Stomach (tissue), 9 donors: ENCODE measurements around the gene ESR1. TPM values are rescaled to one million over a fixed set of nuclear protein-coding genes. Genes with fewer than 3 reads are reported as not detected.

Source experiments
- DNase-seq, 2 donors: peaks; one replicate each; pipeline versions ENCODE4 v3.0.0 to v3.0.0-alpha.2; 2013 to 2019
- H3K27ac ChIP-seq, 5 donors: fragments of 200-600 bp in 4 of 5; sonication (generic) in 4 of 5; one replicate each; pipeline ENCODE4 v1.5.1; 2013 to 2019; ENCODE audit warnings: mild to moderate bottlenecking in 1 of 5, moderate library complexity in 1 of 5
- H3K27me3 ChIP-seq, 3 donors: fragments of 200-600 bp; sonication (generic); one replicate each; pipeline ENCODE4 v1.5.1; 2017 to 2019; ENCODE audit warnings: mixed run types in 1 of 3
- H3K36me3 ChIP-seq, 4 donors: fragments of 200-600 bp; sonication (generic); 1 replicate in 3 of 4; 2 replicates in 1 of 4; pipeline ENCODE4 v1.5.1; 2016 to 2019
- H3K4me1 ChIP-seq, 4 donors: fragments of 200-600 bp; sonication (generic); one replicate each; pipeline ENCODE4 v1.5.1; 2016 to 2019
- H3K4me3 ChIP-seq, 4 donors: fragments of 200-600 bp; sonication (generic) in 3 of 4; one replicate each; pipeline ENCODE4 v1.5.1; 2016 to 2019; ENCODE audit warnings: mild to moderate bottlenecking in 1 of 4
- H3K9me3 ChIP-seq, 4 donors: fragments of 200-600 bp; sonication (generic); one replicate each; pipeline ENCODE4 v1.5.1; 2016 to 2019
- CTCF ChIP-seq, 7 experiments: fragments of 450-650 bp in 4 of 7; fragments of 200-600 bp in 3 of 7; sonication (generic) in 3 of 7; IDR thresholded peaks; one replicate each; pipeline ENCODE4 v1.5.1; 2016 to 2019; ENCODE audit warnings: antibody characterized with exemption in 7 of 7, control low read depth in 2 of 7, mild to moderate bottlenecking in 1 of 7
- EP300 ChIP-seq: sonication (generic); formaldehyde crosslinking; IDR thresholded peaks from one replicate; pipeline ENCODE4 v1.6.1; 2017; ENCODE audit warnings: antibody characterized with exemption
- POLR2A ChIP-seq, 4 donors: fragments of 450-650 bp; IDR thresholded peaks; one replicate each; pipeline ENCODE4 v1.6.1; 2016; ENCODE audit warnings: antibody characterized with exemption in 4 of 4, control low read depth in 2 of 4, mild to moderate bottlenecking in 1 of 4, moderate library complexity in 1 of 4
- POLR2AphosphoS5 ChIP-seq, 3 donors: sonication (generic); formaldehyde crosslinking; IDR thresholded peaks; one replicate each; pipeline ENCODE4 v1.6.1; 2016; ENCODE audit warnings: antibody characterized with exemption in 3 of 3
- WGBS, 5 donors: extraction: QIAGEN DNeasy Blood & Tissue Kit in 3 of 5; methylation state at CpG; one replicate each; pipeline versions ENCODE4 v1.1.5 to v1.1.7; 2013 to 2018; 5-methylcytosine and 5-hydroxymethylcytosine counted together
- intact Hi-C: fragments of 100-400 bp; cut with DNase I; formaldehyde crosslinking; loops from one replicate; pipeline ENCODE4 v1.15.1; 2023; ENCODE audit warnings: low total_unique reads
- polyA plus RNA-seq, 3 donors: library from polyadenylated mRNA; stranded (reverse); fragments of 200-250 nt; gene quantifications; one replicate each; pipeline ENCODE4 v1.2.3, GENCODE V29; 2013
- total RNA-seq, 5 donors: library from RNA; depleted of rRNA; stranded (reverse); fragments of >200 nt; gene quantifications; one replicate each; pipeline versions ENCODE4 v1.1.0 to v1.2.3, GENCODE V29; 2014 to 2016
- donor health status: healthy with polysubstance abuse.
- donor health status: Bipolar disorder and iron deficiency.
- donor health status: healthy.

The ESR1 gene
- total and polyA plus RNA-seq, 8 donors = 0.05 to 2.0 (median 1.8) TPM; not detected in 3

GRCh38 chr6:152112491-152113261 lies 305.2 kb downstream of the ESR1 start:
- 68 to 79% (median 74%) methylated on average over 13 to 15 of the region's 15 CpGs for WGBS, 5 donors
- Histone ChIP-seq H3K9me3 (no peaks in the 10 kb centered on the region), H3K27ac (peak overlapping the region in 1 of 5 donors; percentile 26), H3K4me3 (no peak overlapping the region), H3K36me3 (no peaks in the 10 kb centered on the region), H3K4me1 (peaks cover 0 to 24% (median 11%) of the 10 kb centered on the region in 4 donors), H3K27me3 (no peaks in the 10 kb centered on the region)
- TF ChIP-seq EP300 = no peak
- TF ChIP-seq CTCF (IDR thresholded peaks at IDR 0.05) = no peak
- no peak for TF ChIP-seq POLR2A (IDR thresholded peaks at IDR 0.05)
- TF ChIP-seq POLR2AphosphoS5 (IDR thresholded peaks at IDR 0.05) = no peak
- DNase-seq = peak; percentile 49 to 50
- intact Hi-C loops = no loop called here

- Histone ChIP-seq H3K9me3 (no peaks in the 10 kb centered on the region), H3K27me3 (no peaks in the 10 kb centered on the region), H3K4me3 (no peak overlapping the region), H3K36me3 (peaks cover 17 to 32% (median 30%) of the 10 kb centered on the region in 4 donors), H3K4me1 (peaks cover 0 to 11% (median 3%) of the 10 kb centered on the region in 4 donors), H3K27ac (peak overlapping the region in 2 of 5 donors; percentile 21 to 62)
- intact Hi-C loops = no loop called here
- peak in 1 of 2 donors; percentile 32 for DNase-seq
- no peak for TF ChIP-seq EP300
- TF ChIP-seq POLR2A (IDR thresholded peaks at IDR 0.05) = no peak
- no peak for TF ChIP-seq POLR2AphosphoS5 (IDR thresholded peaks at IDR 0.05)
- no peak for TF ChIP-seq CTCF (IDR thresholded peaks at IDR 0.05)
- 57 to 75% (median 70%) methylated on average over 9 of the region's 9 CpGs for WGBS, 5 donors
Observed at GRCh38 chr6:152117156-152118133, 310.0 kb downstream of the ESR1 start.

- H3K27ac ChIP-seq = no peak overlapping the region
- peaks cover 18 to 38% (median 34%) of the 10 kb centered on the region in 4 donors for H3K36me3 ChIP-seq
- no peaks in the 10 kb centered on the region for H3K9me3 ChIP-seq
- peaks cover 0 to 11% (median 3%) of the 10 kb centered on the region in 4 donors for H3K4me1 ChIP-seq
- DNase-seq = no peak
- TF ChIP-seq POLR2A (IDR thresholded peaks at IDR 0.05) = no peak
- TF ChIP-seq POLR2AphosphoS5 (IDR thresholded peaks at IDR 0.05) = no peak
- TF ChIP-seq EP300 = no peak
- TF ChIP-seq CTCF (IDR thresholded peaks at IDR 0.05) = no peak
- intact Hi-C loops = no loop called here
- H3K27me3 ChIP-seq = no peaks in the 10 kb centered on the region
- H3K4me3 ChIP-seq = no peak overlapping the region
- WGBS, 5 donors = 94 to 100% (median 97%) methylated on average over 3 of the region's 3 CpGs
Observed at GRCh38 chr6:152118224-152118623, 310.7 kb downstream of the ESR1 start.

- no peak for DNase-seq
- 88 to 94% (median 90%) methylated on average over 5 of the region's 5 CpGs for WGBS, 5 donors
- Histone ChIP-seq H3K27me3 (no peaks in the 10 kb centered on the region), H3K4me3 (no peak overlapping the region), H3K27ac (no peak overlapping the region), H3K9me3 (no peaks in the 10 kb centered on the region), H3K4me1 (peaks cover 0 to 11% (median 3%) of the 10 kb centered on the region in 4 donors), H3K36me3 (peaks cover 18 to 43% (median 34%) of the 10 kb centered on the region in 4 donors)
- intact Hi-C loops = no loop called here
- TF ChIP-seq POLR2AphosphoS5 (IDR thresholded peaks at IDR 0.05) (no peak), CTCF (IDR thresholded peaks at IDR 0.05) (no peak), EP300 (no peak), POLR2A (IDR thresholded peaks at IDR 0.05) (no peak)
Observed at GRCh38 chr6:152118678-152119077, 311.2 kb downstream of the ESR1 start.
